A673 (cell line): ENCODE measurements around the gene DLG2. TPM values are rescaled to one million over a fixed set of nuclear protein-coding genes. Genes with fewer than 3 reads are reported as not detected.

ENCODE experiments used
- BruUV-seq: library from RNA; stranded (reverse); fragments of 400-500 nt; replicated peaks from 2 replicates; lab custom pipeline; 2021; lab: Mats Ljungman, UMichigan
- CTCF ChIA-PET: fragments of 300-600 bp; sonication (Branson Sonifier 250); formaldehyde crosslinking; loops from one replicate; lab custom pipeline; 2022; ENCODE audit warnings: antibody characterized with exemption; lab: Charles Lee
- POLR2A ChIA-PET: fragments of 300-600 bp; sonication (Branson Sonifier 250); formaldehyde crosslinking; loops from one replicate; lab custom pipeline; 2022; ENCODE audit warnings: antibody characterized with exemption; ENCODE audit not compliant: low non-redundant PET; lab: Charles Lee
- DNase-seq: peaks from one replicate; pipeline ENCODE4 v3.0.0-alpha.2; 2015; ENCODE audit warnings: low spot score
- H3K27ac ChIP-seq: fragments of 200-600 bp; sonication (generic); 2 replicates; pipeline ENCODE4 v1.5.1; 2016; ENCODE audit warnings: mixed run types, low read depth, mild to moderate bottlenecking, mixed read lengths, antibody characterized with exemption, low read length; ENCODE audit not compliant: poor library complexity, severe bottlenecking
- H3K27me3 ChIP-seq: fragments of 200-600 bp; sonication (generic); replicated peaks from 2 replicates; pipeline ENCODE4 v1.6.1; 2017; ENCODE audit warnings: mixed run types, low read depth, mild to moderate bottlenecking, mixed read lengths, antibody characterized with exemption, low read length; ENCODE audit not compliant: insufficient read depth, poor library complexity
- H3K36me3 ChIP-seq: fragments of 200-600 bp; sonication (generic); 2 replicates; pipeline ENCODE4 v1.6.1; 2016; ENCODE audit warnings: mixed run types, mild to moderate bottlenecking, mixed read lengths, antibody characterized with exemption, low read length; ENCODE audit not compliant: insufficient read depth, poor library complexity, severe bottlenecking
- H3K4me1 ChIP-seq: fragments of 200-600 bp; sonication (generic); 2 replicates; pipeline ENCODE4 v1.6.1; 2017; ENCODE audit warnings: mixed run types, mild to moderate bottlenecking, mixed read lengths, antibody characterized with exemption, low read length; ENCODE audit not compliant: insufficient read depth, poor library complexity, severe bottlenecking
- H3K4me3 ChIP-seq: fragments of 200-600 bp; sonication (generic); 2 replicates; pipeline ENCODE4 v1.5.1; 2016; ENCODE audit warnings: low read depth, mixed run types, mild to moderate bottlenecking, mixed read lengths, low read length; ENCODE audit not compliant: poor library complexity, severe bottlenecking
- H3K9me3 ChIP-seq: fragments of 200-600 bp; sonication (generic); 2 replicates; pipeline ENCODE4 v1.6.1; 2016; ENCODE audit warnings: mixed run types, low read depth, mild to moderate bottlenecking, mixed read lengths, antibody characterized with exemption, low read length; ENCODE audit not compliant: poor library complexity, severe bottlenecking
- CTCF ChIP-seq: fragments of 300-800, 200-600 bp; sonication (generic); conservative IDR thresholded peaks from 2 replicates; pipeline ENCODE4 v1.5.1; 2017; ENCODE audit warnings: low read depth, mild to moderate bottlenecking, antibody characterized with exemption, low read length, moderate library complexity, mixed read lengths
- EZH2 ChIP-seq: fragments of 200-600 bp; sonication (generic); IDR thresholded peaks from 2 replicates; pipeline ENCODE4 v1.6.1; 2017; ENCODE audit warnings: borderline replicate concordance, low read depth, mild to moderate bottlenecking, mixed read lengths, antibody characterized with exemption, low read length; ENCODE audit not compliant: poor library complexity, severe bottlenecking
- intact Hi-C: fragments of 100-400 bp; cut with micrococcal nuclease; formaldehyde crosslinking; loops from one replicate; pipeline ENCODE4 v1.10.0; 2022; ENCODE audit not compliant: unreplicated experiment
- total RNA-seq: library from RNA; stranded (reverse); gene quantifications from 2 replicates; pipeline ENCODE4 v1.2.3, GENCODE V29; 2021

Gene DLG2
- total RNA-seq, 1 experiment from 2014 or later: 277 TPM

- no peaks in the 10 kb centered on the region for H3K36me3 ChIP-seq
- ChIA-PET CTCF (no interaction called here), POLR2A (no interaction called here)
- no peak for DNase-seq
- TF ChIP-seq EZH2 (no peak), CTCF (no peak)
- no peaks in the 10 kb centered on the region for H3K4me1 ChIP-seq
- H3K27ac ChIP-seq: no peak overlapping the region
- intact Hi-C loops: loop anchor here (5.0 kb wide), 1 partner anchor 323 kb away; no protein-coding TSS in a partner anchor
- H3K27me3 ChIP-seq: no peaks in the 10 kb centered on the region
- no peak overlapping the region for H3K4me3 ChIP-seq
- no peaks in the 10 kb centered on the region for H3K9me3 ChIP-seq
- no TSS peak for BruUV-seq
These were observed 1237.4 kb downstream of the DLG2 start for GRCh38 chr11:84389696-84390095.

GRCh38 chr11:84384731-84385130, 1242.4 kb downstream of the DLG2 start:
- no peak overlapping the region for H3K27ac ChIP-seq
- no peak for TF ChIP-seq EZH2
- peak; percentile 88 for TF ChIP-seq CTCF
- no peaks in the 10 kb centered on the region for H3K9me3 ChIP-seq
- H3K4me1 ChIP-seq: no peaks in the 10 kb centered on the region
- no TSS peak for BruUV-seq
- no peaks in the 10 kb centered on the region for H3K36me3 ChIP-seq
- ChIA-PET CTCF (interaction anchor here (1.6 kb wide), 1 partner anchor 548 kb away, joined by 6 read pairs; no protein-coding TSS in a partner anchor), POLR2A (no interaction called here)
- intact Hi-C loops: loop anchor here (1.0 kb wide), 2 partner anchors 140 to 547 kb away; no protein-coding TSS in a partner anchor
- peak; percentile 64 for DNase-seq
- H3K4me3 ChIP-seq: no peak overlapping the region
- no peaks in the 10 kb centered on the region for H3K27me3 ChIP-seq

- Histone ChIP-seq H3K9me3 (no peaks in the 10 kb centered on the region), H3K4me3 (no peak overlapping the region), H3K27me3 (no peaks in the 10 kb centered on the region), H3K4me1 (no peaks in the 10 kb centered on the region), H3K36me3 (no peaks in the 10 kb centered on the region), H3K27ac (no peak overlapping the region)
- CTCF ChIA-PET: interaction anchor here (1.0 kb wide), 1 partner anchor 141 kb away, joined by 4 read pairs; no protein-coding TSS in a partner anchor
- POLR2A ChIA-PET: no interaction called here
- intact Hi-C loops: no loop called here
- TF ChIP-seq CTCF (no peak), EZH2 (no peak)
- DNase-seq: no peak
- no TSS peak for BruUV-seq
These were observed 1243.6 kb downstream of the DLG2 start for GRCh38 chr11:84383576-84383975.
